Fibroblast of mammary gland (primary cell): Measurements from ENCODE around the gene AGRN.

Source experiments
- DNase-seq: peaks from one replicate; pipeline ENCODE4 v3.0.0-alpha.2; 2010; ENCODE audit warnings: low read depth
- H3K4me3 ChIP-seq: 2 replicates; pipeline ENCODE4 v1.5.1; 2011; ENCODE audit warnings: low read depth, mild to moderate bottlenecking, low read length, moderate library complexity; ENCODE audit not compliant: control insufficient read depth
- CTCF ChIP-seq: conservative IDR thresholded peaks from 2 replicates; pipeline ENCODE4 v1.5.1; 2011; ENCODE audit warnings: low read depth, low read length, inconsistent platforms; ENCODE audit not compliant: control insufficient read depth, insufficient read depth

AGRN gene

GRCh38 chr1:999725-1000356 is 20.1 kb upstream of the AGRN start, which contains the start of gene HES4:
HES4 (minus strand) TSS chr1:1000097; CDS start chr1:999973, 124 bp downstream.
- peak; percentile 83 for DNase-seq
- TF ChIP-seq CTCF, result no peak

GRCh38 chr1:1000357-1001056 is 19.4 kb upstream of the AGRN start:
- TF ChIP-seq CTCF, result no peak
- peak overlapping the region; percentile 25 for H3K4me3 ChIP-seq

More at GRCh38 chr1:999725-1000356, 20.1 kb upstream of the AGRN start, which contains the start of gene HES4:
- peak within 1 kb of the TSS; percentile 25 for H3K4me3 ChIP-seq

GRCh38 chr1:1001057-1001783 is 18.7 kb upstream of the AGRN start:
- no peak for DNase-seq
- no peak overlapping the region for H3K4me3 ChIP-seq
- TF ChIP-seq CTCF, result no peak

More at GRCh38 chr1:1000357-1001056, 19.4 kb upstream of the AGRN start:
- peak; percentile 82 for DNase-seq

GRCh38 chr1:1003618-1004419 is 16.1 kb upstream of the AGRN start:
- DNase-seq, result no peak
- no peak overlapping the region for H3K4me3 ChIP-seq
- TF ChIP-seq CTCF, result no peak

- no peak overlapping the region for H3K4me3 ChIP-seq
- no peak for TF ChIP-seq CTCF
- no peak for DNase-seq
Measured at GRCh38 chr1:1004420-1004779, 15.5 kb upstream of the AGRN start.

GRCh38 chr1:1004780-1005697 is 14.9 kb upstream of the AGRN start:
- no peak overlapping the region for H3K4me3 ChIP-seq
- no peak for DNase-seq
- no peak for TF ChIP-seq CTCF
